HepG2 (cell line): ENCODE data around the gene DNAJA2. TPM values are rescaled to one million over a fixed set of nuclear protein-coding genes. Genes with fewer than 3 reads are reported as not detected.

ENCODE experiments used
- ATAC-seq: fragments of 200-7000 bp; cut with Tn5 transposase; 3 replicates; pipeline ENCODE4 v1.9.1; 2020; ENCODE audit warnings: mild to moderate bottlenecking, moderate library complexity
- BruUV-seq: library from RNA; stranded (reverse); fragments of 400-500 nt; replicated peaks from 2 replicates; lab custom pipeline; 2021; lab: Mats Ljungman, UMichigan
- CTCF ChIA-PET: fragments of 300-600 bp; formaldehyde crosslinking; extraction: SDS; loops from one replicate; lab custom pipeline; 2021; ENCODE audit warnings: low total read pairs, inconsistent platforms, low intra/inter-chr PET ratio; lab: Yijun Ruan, JAX
- POLR2A ChIA-PET: fragments of 350-600 bp; sonication (Branson Sonifier 250); formaldehyde crosslinking; loops from one replicate; lab custom pipeline; 2020; ENCODE audit warnings: antibody characterized with exemption, inconsistent platforms; lab: Yijun Ruan, JAX
- DNase-seq: peaks from one replicate; pipeline ENCODE4 v3.0.0-alpha.2; 2015; ENCODE audit warnings: low spot score
- FAIRE-seq: peaks from 3 replicates; lab custom pipeline; 2011; peaks lifted over from hg19 to GRCh38; lab: Jason Lieb, UNC
- H2AFZ ChIP-seq: one replicate; pipeline ENCODE4 v1.6.1; 2011; ENCODE audit warnings: low read length, inconsistent platforms
- H3K27ac ChIP-seq: fragments of 300-600 bp; 3 replicates; pipeline ENCODE4 v1.8.0; 2011; ENCODE audit warnings: mixed run types, mild to moderate bottlenecking, mixed read lengths, low read length, inconsistent platforms; ENCODE audit not compliant: insufficient read depth; ENCODE audit errors: extremely low read length
- H3K27me3 ChIP-seq, 2 experiments: fragments of 200-600 bp in 1 of 2; 2 replicates in 1 of 2; 3 replicates in 1 of 2; pipeline versions ENCODE4 v1.6.0 to v1.8.0; 2011; ENCODE audit warnings: low read length in 2 of 2, mild to moderate bottlenecking in 2 of 2, moderate library complexity in 2 of 2, inconsistent platforms in 1 of 2; ENCODE audit not compliant: insufficient read depth in 2 of 2, control insufficient read depth in 1 of 2
- H3K36me3 ChIP-seq, 2 experiments: fragments of 200-600 bp in 1 of 2; replicated peaks in 1 of 2; 2 replicates in 1 of 2; 3 replicates in 1 of 2; pipeline versions ENCODE4 v1.5.1 to v1.8.0; 2011; ENCODE audit warnings: low read length in 2 of 2, inconsistent platforms in 1 of 2; ENCODE audit not compliant: insufficient read depth in 2 of 2, control insufficient read depth in 1 of 2
- H3K4me1 ChIP-seq: 2 replicates; pipeline ENCODE4 v1.5.1; 2012; ENCODE audit warnings: low read length, inconsistent platforms; ENCODE audit not compliant: insufficient read depth
- H3K4me2 ChIP-seq: 2 replicates; pipeline ENCODE4 v1.6.0; 2011; ENCODE audit warnings: low read depth, low read length, inconsistent platforms
- H3K4me3 ChIP-seq, 3 experiments: fragments of 200-600 bp in 1 of 3; sonication (generic), shearing (Covaris generic) in 1 of 3; replicated peaks in 1 of 3; 2 replicates each; pipeline ENCODE4 v1.5.1; 2011 to 2016; ENCODE audit warnings: low read length in 3 of 3, inconsistent platforms in 2 of 3, low read depth in 2 of 3, mild to moderate bottlenecking in 2 of 3, control low read depth in 1 of 3, mixed read lengths in 1 of 3; ENCODE audit not compliant: insufficient read depth in 1 of 3
- H3K79me2 ChIP-seq: one replicate; pipeline ENCODE4 v1.6.1; 2011; ENCODE audit warnings: low read length, inconsistent platforms; ENCODE audit not compliant: insufficient read depth
- H3K9ac ChIP-seq: 2 replicates; pipeline ENCODE4 v1.6.0; 2011; ENCODE audit warnings: mild to moderate bottlenecking, low read depth, low read length, inconsistent platforms; ENCODE audit not compliant: insufficient read depth
- H3K9me3 ChIP-seq: 2 replicates; pipeline ENCODE4 v1.5.1; 2012; ENCODE audit warnings: mild to moderate bottlenecking, low read length
- H4K20me1 ChIP-seq: 2 replicates; pipeline ENCODE4 v1.6.0; 2011; ENCODE audit warnings: inconsistent platforms, mild to moderate bottlenecking, low read length, moderate library complexity; ENCODE audit not compliant: insufficient read depth
- ELF1 ChIP-seq: sonication (generic); formaldehyde crosslinking; IDR thresholded peaks from 2 replicates; pipeline ENCODE4 v1.4.0; 2020; ENCODE audit warnings: missing genetic modification reagents
- GTF2F1 ChIP-seq: fragments of 150-350 bp; IDR thresholded peaks from 2 replicates; pipeline ENCODE4 v1.6.1; 2014; ENCODE audit warnings: low read length
- MEF2D ChIP-seq: sonication (generic); formaldehyde crosslinking; IDR thresholded peaks from 2 replicates; pipeline ENCODE4 v1.5.1; 2020; ENCODE audit warnings: mild to moderate bottlenecking, missing genetic modification reagents
- PAF1 ChIP-seq: IDR thresholded peaks from 2 replicates; pipeline ENCODE4 v1.6.1; 2016; ENCODE audit warnings: missing genetic modification reagents, missing compliant biosample characterization
- POLR2A ChIP-seq, 2 experiments: IDR thresholded peaks; 2 replicates each; pipeline ENCODE4 v1.6.1; 2011; ENCODE audit warnings: low read depth in 2 of 2, low read length in 2 of 2, mild to moderate bottlenecking in 1 of 2, moderate library complexity in 1 of 2; ENCODE audit not compliant: insufficient read depth in 1 of 2
- POLR2AphosphoS5 ChIP-seq: IDR thresholded peaks from 2 replicates; pipeline ENCODE4 v1.6.1; 2012; ENCODE audit warnings: low read depth, low read length
- RBAK ChIP-seq: sonication (generic); formaldehyde crosslinking; IDR thresholded peaks from 2 replicates; pipeline ENCODE4 v1.5.1; 2020; ENCODE audit warnings: mild to moderate bottlenecking, missing genetic modification reagents
- RBM22 ChIP-seq: fragments of 200-400 bp; formaldehyde crosslinking; optimal IDR thresholded peaks from 2 replicates; pipeline ENCODE3; 2017; ENCODE audit warnings: mild to moderate bottlenecking, low read length, moderate library complexity
- ZNF124 ChIP-seq: sonication (generic); formaldehyde crosslinking; IDR thresholded peaks from 2 replicates; pipeline ENCODE4 v1.4.0; 2020; ENCODE audit warnings: missing genetic modification reagents
- ZNF382 ChIP-seq: sonication (generic); formaldehyde crosslinking; IDR thresholded peaks from 2 replicates; pipeline ENCODE4 v1.5.0; 2020; ENCODE audit warnings: missing genetic modification reagents, mild to moderate bottlenecking, borderline replicate concordance
- ZNF550 ChIP-seq: sonication (generic); formaldehyde crosslinking; IDR thresholded peaks from 2 replicates; pipeline ENCODE4 v1.4.0; 2020; ENCODE audit warnings: mild to moderate bottlenecking, missing genetic modification reagents, borderline replicate concordance
- WGBS: methylation state at CpG from one replicate; pipeline ENCODE4 v1.1.6; 2017; ENCODE audit warnings: low lambda C conversion rate; 5-methylcytosine and 5-hydroxymethylcytosine counted together
- in situ Hi-C: cut with HindIII; loops from 2 replicates; pipeline ENCODE4 v1.10.0; 2017; ENCODE audit warnings: low pct_unique_long_range_greater_than_20kb; ENCODE audit not compliant: extremely low pct_ligation_motif_present
- intact Hi-C: fragments of 100-400 bp; cut with micrococcal nuclease; formaldehyde crosslinking; loops from one replicate; pipeline ENCODE4 v1.10.0; 2022; ENCODE audit not compliant: unreplicated experiment
- polyA plus RNA-seq, 8 experiments: library from polyadenylated mRNA; depleted of rRNA in 3 of 8; stranded (reverse) in 7 of 8; unstranded in 1 of 8; fragments of >200 nt; fragmentation: Illumina TruSeq in 4 of 8; extraction: Trizol in 4 of 8; gene quantifications; 2 replicates each; pipeline versions ENCODE4 v1.2.1 to v1.2.3, GENCODE V29; 2011 to 2016; ENCODE audit warnings: low read depth in 4 of 8, missing spikeins in 1 of 8, mixed read lengths in 1 of 8; ENCODE audit not compliant: insufficient read depth in 1 of 8
- total RNA-seq, 5 experiments: library from RNA; depleted of rRNA; stranded (reverse); fragments of >200 nt; fragmentation: Illumina TruSeq; extraction: Trizol; gene quantifications; 2 replicates each; pipeline ENCODE4 v1.2.3, GENCODE V29; 2016; ENCODE audit warnings: low read depth in 1 of 5
- TF ChIP-seq, protein P1 (sequence below): sonication (generic); formaldehyde crosslinking; conservative IDR thresholded peaks from 2 replicates; pipeline ENCODE4 v1.4.0; 2020; ENCODE audit warnings: missing genetic modification reagents
- TF ChIP-seq, protein P2 (sequence below): sonication (generic); formaldehyde crosslinking; IDR thresholded peaks from 2 replicates; pipeline ENCODE4 v1.5.0; 2020; ENCODE audit warnings: mild to moderate bottlenecking, missing genetic modification reagents, borderline replicate concordance
- TF ChIP-seq, protein P3 (sequence below): IDR thresholded peaks from 2 replicates; pipeline ENCODE4 v1.6.1; 2012; ENCODE audit warnings: low read depth, low read length, improper control_type of control experiment
- TF ChIP-seq, protein P4 (sequence below): IDR thresholded peaks from 2 replicates; pipeline ENCODE4 v1.6.1; 2012; ENCODE audit warnings: low read length, improper control_type of control experiment

Gene DNAJA2
- total and polyA plus RNA-seq, 2 of the 13 experiments (the other 11 are each of a cell fraction or from before 2014, with no cell fraction given), result 25.4 to 176 TPM

DNA sequence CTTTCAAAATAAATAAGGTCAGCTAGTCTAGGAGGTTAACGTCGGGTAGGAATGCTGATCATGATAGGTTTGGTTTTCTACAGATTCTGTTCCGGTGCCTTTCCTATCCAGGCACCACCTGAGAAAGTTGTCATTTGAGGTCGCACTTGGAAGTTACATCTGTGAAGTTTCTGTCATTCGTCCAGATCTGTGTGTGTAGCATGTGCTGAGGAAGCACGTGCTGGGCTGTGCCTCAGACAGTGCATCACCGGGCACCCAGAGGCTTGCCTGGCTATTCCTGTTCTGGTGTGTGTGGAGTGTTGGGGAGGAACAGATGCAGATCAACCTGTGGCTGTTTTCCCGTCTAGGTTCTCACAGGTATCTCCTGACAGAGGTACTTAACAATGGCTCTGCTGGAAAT is 42.6 kb downstream of the DNAJA2 start:
- POLR2A ChIA-PET, result no interaction called here
- peak; percentile 23 for FAIRE-seq
- TF ChIP-seq POLR2A (IDR thresholded peaks at IDR 0.05; ENCODE audit: insufficient read depth in 1 of 2, low read depth in 2 of 2, low read length in 2 of 2) (peak; percentile 14 to 43; a peak in 1 of 4 replicates), PAF1 (CRISPR knock-in tag) (peak; percentile 96), GTF2F1 (no peak), ZNF382 (CRISPR knock-in tag) (no peak), POLR2AphosphoS5 (peak; percentile 23; the same call in 1 of the 2 replicates), ZNF124 (no peak), ZNF550 (CRISPR knock-in tag) (no peak), RBM22 (peak; percentile 92), ELF1 (CRISPR knock-in tag) (no peak), RBAK (CRISPR knock-in tag) (no peak), MEF2D (CRISPR knock-in tag) (no peak)
- TF ChIP-seq, protein P1, sequence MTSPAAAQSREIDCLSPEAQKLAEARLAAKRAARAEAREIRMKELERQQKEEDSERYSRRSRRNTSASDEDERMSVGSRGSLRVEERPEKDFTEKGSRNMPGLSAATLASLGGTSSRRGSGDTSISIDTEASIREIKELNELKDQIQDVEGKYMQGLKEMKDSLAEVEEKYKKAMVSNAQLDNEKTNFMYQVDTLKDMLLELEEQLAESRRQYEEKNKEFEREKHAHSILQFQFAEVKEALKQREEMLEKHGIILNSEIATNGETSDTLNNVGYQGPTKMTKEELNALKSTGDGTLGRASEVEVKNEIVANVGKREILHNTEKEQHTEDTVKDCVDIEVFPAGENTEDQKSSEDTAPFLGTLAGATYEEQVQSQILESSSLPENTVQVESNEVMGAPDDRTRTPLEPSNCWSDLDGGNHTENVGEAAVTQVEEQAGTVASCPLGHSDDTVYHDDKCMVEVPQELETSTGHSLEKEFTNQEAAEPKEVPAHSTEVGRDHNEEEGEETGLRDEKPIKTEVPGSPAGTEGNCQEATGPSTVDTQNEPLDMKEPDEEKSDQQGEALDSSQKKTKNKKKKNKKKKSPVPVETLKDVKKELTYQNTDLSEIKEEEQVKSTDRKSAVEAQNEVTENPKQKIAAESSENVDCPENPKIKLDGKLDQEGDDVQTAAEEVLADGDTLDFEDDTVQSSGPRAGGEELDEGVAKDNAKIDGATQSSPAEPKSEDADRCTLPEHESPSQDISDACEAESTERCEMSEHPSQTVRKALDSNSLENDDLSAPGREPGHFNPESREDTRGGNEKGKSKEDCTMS, result no peak
- TF ChIP-seq, protein P2, sequence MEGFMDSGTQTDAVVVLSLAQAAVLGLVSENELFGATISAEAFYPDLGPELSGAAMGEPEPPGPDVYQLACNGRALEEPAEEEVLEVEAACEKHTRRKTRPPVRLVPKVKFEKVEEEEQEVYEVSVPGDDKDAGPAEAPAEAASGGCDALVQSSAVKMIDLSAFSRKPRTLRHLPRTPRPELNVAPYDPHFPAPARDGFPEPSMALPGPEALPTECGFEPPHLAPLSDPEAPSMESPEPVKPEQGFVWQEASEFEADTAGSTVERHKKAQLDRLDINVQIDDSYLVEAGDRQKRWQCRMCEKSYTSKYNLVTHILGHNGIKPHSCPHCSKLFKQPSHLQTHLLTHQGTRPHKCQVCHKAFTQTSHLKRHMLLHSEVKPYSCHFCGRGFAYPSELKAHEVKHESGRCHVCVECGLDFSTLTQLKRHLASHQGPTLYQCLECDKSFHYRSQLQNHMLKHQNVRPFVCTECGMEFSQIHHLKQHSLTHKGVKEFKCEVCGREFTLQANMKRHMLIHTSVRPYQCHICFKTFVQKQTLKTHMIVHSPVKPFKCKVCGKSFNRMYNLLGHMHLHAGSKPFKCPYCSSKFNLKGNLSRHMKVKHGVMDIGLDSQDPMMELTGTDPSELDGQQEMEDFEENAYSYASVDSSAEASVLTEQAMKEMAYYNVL, result no peak
- TF ChIP-seq, protein P3, sequence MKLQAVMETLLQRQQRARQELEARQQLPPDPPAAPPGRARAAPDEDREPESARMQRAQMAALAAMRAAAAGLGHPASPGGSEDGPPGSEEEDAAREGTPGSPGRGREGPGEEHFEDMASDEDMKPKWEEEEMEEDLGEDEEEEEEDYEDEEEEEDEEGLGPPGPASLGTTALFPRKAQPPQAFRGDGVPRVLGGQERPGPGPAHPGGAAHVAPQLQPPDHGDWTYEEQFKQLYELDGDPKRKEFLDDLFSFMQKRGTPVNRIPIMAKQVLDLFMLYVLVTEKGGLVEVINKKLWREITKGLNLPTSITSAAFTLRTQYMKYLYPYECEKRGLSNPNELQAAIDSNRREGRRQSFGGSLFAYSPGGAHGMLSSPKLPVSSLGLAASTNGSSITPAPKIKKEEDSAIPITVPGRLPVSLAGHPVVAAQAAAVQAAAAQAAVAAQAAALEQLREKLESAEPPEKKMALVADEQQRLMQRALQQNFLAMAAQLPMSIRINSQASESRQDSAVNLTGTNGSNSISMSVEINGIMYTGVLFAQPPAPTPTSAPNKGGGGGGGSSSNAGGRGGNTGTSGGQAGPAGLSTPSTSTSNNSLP, result no peak
- TF ChIP-seq, protein P4, sequence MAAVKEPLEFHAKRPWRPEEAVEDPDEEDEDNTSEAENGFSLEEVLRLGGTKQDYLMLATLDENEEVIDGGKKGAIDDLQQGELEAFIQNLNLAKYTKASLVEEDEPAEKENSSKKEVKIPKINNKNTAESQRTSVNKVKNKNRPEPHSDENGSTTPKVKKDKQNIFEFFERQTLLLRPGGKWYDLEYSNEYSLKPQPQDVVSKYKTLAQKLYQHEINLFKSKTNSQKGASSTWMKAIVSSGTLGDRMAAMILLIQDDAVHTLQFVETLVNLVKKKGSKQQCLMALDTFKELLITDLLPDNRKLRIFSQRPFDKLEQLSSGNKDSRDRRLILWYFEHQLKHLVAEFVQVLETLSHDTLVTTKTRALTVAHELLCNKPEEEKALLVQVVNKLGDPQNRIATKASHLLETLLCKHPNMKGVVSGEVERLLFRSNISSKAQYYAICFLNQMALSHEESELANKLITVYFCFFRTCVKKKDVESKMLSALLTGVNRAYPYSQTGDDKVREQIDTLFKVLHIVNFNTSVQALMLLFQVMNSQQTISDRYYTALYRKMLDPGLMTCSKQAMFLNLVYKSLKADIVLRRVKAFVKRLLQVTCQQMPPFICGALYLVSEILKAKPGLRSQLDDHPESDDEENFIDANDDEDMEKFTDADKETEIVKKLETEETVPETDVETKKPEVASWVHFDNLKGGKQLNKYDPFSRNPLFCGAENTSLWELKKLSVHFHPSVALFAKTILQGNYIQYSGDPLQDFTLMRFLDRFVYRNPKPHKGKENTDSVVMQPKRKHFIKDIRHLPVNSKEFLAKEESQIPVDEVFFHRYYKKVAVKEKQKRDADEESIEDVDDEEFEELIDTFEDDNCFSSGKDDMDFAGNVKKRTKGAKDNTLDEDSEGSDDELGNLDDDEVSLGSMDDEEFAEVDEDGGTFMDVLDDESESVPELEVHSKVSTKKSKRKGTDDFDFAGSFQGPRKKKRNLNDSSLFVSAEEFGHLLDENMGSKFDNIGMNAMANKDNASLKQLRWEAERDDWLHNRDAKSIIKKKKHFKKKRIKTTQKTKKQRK, result no peak

More for the DNA sequence above, 42.6 kb downstream of the DNAJA2 start:
- Histone ChIP-seq H3K9me3 (no peaks in the 10 kb centered on the region), H3K79me2 (no peaks in the 10 kb centered on the region), H3K27ac (no peak overlapping the region), H3K4me3 (no peak overlapping the region), H2AFZ (no peak overlapping the region), H3K9ac (no peak overlapping the region), H4K20me1 (peaks cover 17% of the 10 kb centered on the region; the same call in 1 of the 2 replicates), H3K36me3 (peaks cover 35 to 43% of the 10 kb centered on the region in 2 experiments; a peak in 4 of 5 replicates), H3K27me3 (no peaks in the 10 kb centered on the region), H3K4me1 (peaks cover 10% of the 10 kb centered on the region), H3K4me2 (no peak overlapping the region)
- ATAC-seq, result no peak
- in situ Hi-C loops, result no loop called here
- CTCF ChIA-PET, result no interaction called here
- DNase-seq, result no peak
- TSS peak; percentile 49 for BruUV-seq
- intact Hi-C loops, result no loop called here
- WGBS, result 96% methylated on average over 8 of the region's 8 CpGs
